ENCODE data around the gene S1PR5.

GRCh38 chr19:10521461-10522171, 4.4 kb upstream of the S1PR5 start:
- TF ChIP-seq, protein P1, sequence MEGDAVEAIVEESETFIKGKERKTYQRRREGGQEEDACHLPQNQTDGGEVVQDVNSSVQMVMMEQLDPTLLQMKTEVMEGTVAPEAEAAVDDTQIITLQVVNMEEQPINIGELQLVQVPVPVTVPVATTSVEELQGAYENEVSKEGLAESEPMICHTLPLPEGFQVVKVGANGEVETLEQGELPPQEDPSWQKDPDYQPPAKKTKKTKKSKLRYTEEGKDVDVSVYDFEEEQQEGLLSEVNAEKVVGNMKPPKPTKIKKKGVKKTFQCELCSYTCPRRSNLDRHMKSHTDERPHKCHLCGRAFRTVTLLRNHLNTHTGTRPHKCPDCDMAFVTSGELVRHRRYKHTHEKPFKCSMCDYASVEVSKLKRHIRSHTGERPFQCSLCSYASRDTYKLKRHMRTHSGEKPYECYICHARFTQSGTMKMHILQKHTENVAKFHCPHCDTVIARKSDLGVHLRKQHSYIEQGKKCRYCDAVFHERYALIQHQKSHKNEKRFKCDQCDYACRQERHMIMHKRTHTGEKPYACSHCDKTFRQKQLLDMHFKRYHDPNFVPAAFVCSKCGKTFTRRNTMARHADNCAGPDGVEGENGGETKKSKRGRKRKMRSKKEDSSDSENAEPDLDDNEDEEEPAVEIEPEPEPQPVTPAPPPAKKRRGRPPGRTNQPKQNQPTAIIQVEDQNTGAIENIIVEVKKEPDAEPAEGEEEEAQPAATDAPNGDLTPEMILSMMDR (IDR thresholded peaks at IDR 0.05; ENCODE audit: insufficient read depth, low read length, poor library complexity, severe bottlenecking): no peak
- TF ChIP-seq EZH2phosphoT487 (conservative IDR thresholded peaks at IDR 0.05; ENCODE audit: low read length): no peak

Measured in SU-DHL-6 (cell line).